Adrenal gland (tissue), 12 donors: ENCODE measurements around the gene NR1D1. TPM values are rescaled to one million over a fixed set of nuclear protein-coding genes. Genes with fewer than 3 reads are reported as not detected.

Source experiments
- DNase-seq, 7 donors: peaks; one replicate each; pipeline ENCODE4 v3.0.0-alpha.2; 2019 to 2020
- H3K27ac ChIP-seq, 5 donors: fragments of 200-600 bp; sonication (generic) in 4 of 5; 1 replicate in 3 of 5; 2 replicates in 2 of 5; pipeline versions ENCODE4 v1.5.1 to v1.8.0; 2016 to 2020; ENCODE audit warnings: mild to moderate bottlenecking in 1 of 5
- H3K27me3 ChIP-seq: fragments of 200-600 bp; 2 replicates; pipeline ENCODE4 v1.8.0; 2021
- H3K36me3 ChIP-seq, 2 donors: fragments of 200-600 bp; replicated peaks in 1 of 2; 1 replicate in 1 of 2; 2 replicates in 1 of 2; pipeline versions ENCODE4 v1.5.1 to v1.8.0; 2018 to 2022
- H3K4me1 ChIP-seq, 2 donors: fragments of 200-600 bp; replicated peaks in 1 of 2; 1 replicate in 1 of 2; 2 replicates in 1 of 2; pipeline versions ENCODE4 v1.5.1 to v1.8.0; 2018 to 2021
- H3K4me3 ChIP-seq, 4 donors: fragments of 200-600 bp; sonication (generic) in 3 of 4; one replicate each; pipeline ENCODE4 v1.5.1; 2016 to 2018
- H3K9me3 ChIP-seq, 3 donors: fragments of 200-600 bp; sonication (generic) in 1 of 3; replicated peaks in 1 of 3; 1 replicate in 2 of 3; 2 replicates in 1 of 3; pipeline versions ENCODE4 v1.5.1 to v1.8.0; 2016 to 2021
- POLR2A ChIP-seq, 2 donors: fragments of 450-650 bp; IDR thresholded peaks; one replicate each; pipeline ENCODE4 v1.6.1; 2017; ENCODE audit warnings: antibody characterized with exemption in 2 of 2, mild to moderate bottlenecking in 2 of 2, moderate library complexity in 1 of 2
- WGBS, 4 donors: extraction: QIAGEN DNeasy Blood & Tissue Kit in 2 of 4; methylation state at CpG; one replicate each; pipeline versions ENCODE4 v1.1.5 to v1.1.7; 2013 to 2017; 5-methylcytosine and 5-hydroxymethylcytosine counted together
- intact Hi-C, 2 donors: fragments of 100-400 bp; cut with DNase I; formaldehyde crosslinking; loops; one replicate each; pipeline versions ENCODE4 v1.14.1 to v1.15.0; 2022 to 2023
- polyA plus RNA-seq, 3 donors: library from polyadenylated mRNA; stranded (reverse); fragments of 200-250 nt in 2 of 3; fragments of 350-450 nt in 1 of 3; fragmentation: Illumina TruSeq in 1 of 3; extraction: RNeasy Lipid Tissue Mini Kit (QIAGEN cat#74804) in 1 of 3; gene quantifications; one replicate each; pipeline ENCODE4 v1.2.3, GENCODE V29; 2013 to 2014
- total RNA-seq, 9 donors: library from RNA; depleted of rRNA in 4 of 9; stranded (reverse); fragments of >200 nt in 4 of 9; fragments of 120-200 nt in 1 of 9; fragmentation: NEBNext Ultra II Directional in 1 of 9; extraction: Animal tissue kit (Norgen Biotek cat#: 25700) in 1 of 9; gene quantifications; one replicate each; pipeline versions ENCODE4 v1.1.0 to v1.2.4, GENCODE V29; 2013 to 2023
- TF ChIP-seq, protein P1 (sequence below), 6 experiments: fragments of 450-650 bp in 4 of 6; fragments of 200-600 bp in 2 of 6; sonication (generic) in 1 of 6; IDR thresholded peaks; 1 replicate in 5 of 6; 2 replicates in 1 of 6; pipeline versions ENCODE4 v1.5.1 to v1.8.0; 2016 to 2021; ENCODE audit warnings: antibody characterized with exemption in 6 of 6, mild to moderate bottlenecking in 2 of 6, moderate library complexity in 1 of 6
- donor health status: healthy with polysubstance abuse.
- donor health status: Bipolar disorder and iron deficiency.
- donor health status: DM: yes; HTN: yes; CAD: no.
- donor health status: DM: no; HTN: no; CAD: no.
- donor health status: DM: no; HTN: no; CAD: no.
- donor health status: DM: yes; HTN: yes; CAD: no.

NR1D1 gene
- total and polyA plus RNA-seq, 12 donors: 3.4 to 69.1 (median 35.5) TPM

DNA sequence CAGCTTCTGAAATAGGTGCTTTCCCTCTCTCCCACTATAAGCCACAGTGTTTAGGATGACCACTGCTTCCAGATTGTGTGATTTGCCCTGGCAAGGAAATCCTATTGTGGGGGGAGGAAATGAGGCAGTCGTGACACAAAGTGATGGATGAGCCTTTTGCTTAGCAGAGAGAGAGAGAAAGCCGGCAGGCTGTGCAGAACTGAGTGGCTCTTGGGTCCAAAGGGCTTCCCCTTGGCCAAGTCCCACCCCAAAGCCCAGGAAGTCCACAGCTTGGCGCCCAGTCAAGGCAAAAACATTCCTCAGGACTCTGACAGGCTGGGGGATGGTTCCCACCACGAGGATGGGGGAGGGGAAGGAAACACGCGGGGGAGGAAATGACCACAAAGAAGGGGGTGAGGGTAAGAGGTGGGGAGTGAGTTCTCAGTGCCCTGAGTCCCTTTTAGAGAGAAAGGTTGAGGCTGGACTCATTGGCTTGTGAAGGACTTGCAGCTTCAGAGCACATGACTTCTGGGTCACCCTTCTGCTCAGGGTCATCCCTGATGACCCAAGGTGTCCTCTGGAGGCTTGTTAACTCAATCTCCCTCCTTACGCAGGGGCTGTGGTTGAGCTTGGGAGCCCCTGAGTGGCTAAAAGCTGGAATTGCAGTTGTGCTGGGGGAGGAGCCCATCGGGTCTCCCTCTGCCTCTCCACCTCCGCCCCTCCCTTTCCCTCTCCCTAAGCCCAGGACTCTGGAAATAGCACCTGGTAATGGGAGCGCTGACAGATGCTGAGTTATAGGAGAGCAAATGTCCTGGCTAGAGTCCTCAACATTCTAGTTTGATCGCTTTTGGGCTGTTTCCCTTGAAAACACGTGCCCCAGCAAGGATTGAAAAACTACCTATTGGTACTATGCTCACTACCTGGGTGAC, 11.1 kb upstream of the NR1D1 start:
- H3K4me1 ChIP-seq: peaks cover 61 to 74% of the 10 kb centered on the region in 2 donors
- DNase-seq: peak; percentile 93 to 98 (median 96)
- H3K9me3 ChIP-seq: no peaks in the 10 kb centered on the region
- H3K27ac ChIP-seq: peak overlapping the region; percentile 34 to 96 (median 94)
- intact Hi-C loops: no loop called here
- TF ChIP-seq, protein P1, sequence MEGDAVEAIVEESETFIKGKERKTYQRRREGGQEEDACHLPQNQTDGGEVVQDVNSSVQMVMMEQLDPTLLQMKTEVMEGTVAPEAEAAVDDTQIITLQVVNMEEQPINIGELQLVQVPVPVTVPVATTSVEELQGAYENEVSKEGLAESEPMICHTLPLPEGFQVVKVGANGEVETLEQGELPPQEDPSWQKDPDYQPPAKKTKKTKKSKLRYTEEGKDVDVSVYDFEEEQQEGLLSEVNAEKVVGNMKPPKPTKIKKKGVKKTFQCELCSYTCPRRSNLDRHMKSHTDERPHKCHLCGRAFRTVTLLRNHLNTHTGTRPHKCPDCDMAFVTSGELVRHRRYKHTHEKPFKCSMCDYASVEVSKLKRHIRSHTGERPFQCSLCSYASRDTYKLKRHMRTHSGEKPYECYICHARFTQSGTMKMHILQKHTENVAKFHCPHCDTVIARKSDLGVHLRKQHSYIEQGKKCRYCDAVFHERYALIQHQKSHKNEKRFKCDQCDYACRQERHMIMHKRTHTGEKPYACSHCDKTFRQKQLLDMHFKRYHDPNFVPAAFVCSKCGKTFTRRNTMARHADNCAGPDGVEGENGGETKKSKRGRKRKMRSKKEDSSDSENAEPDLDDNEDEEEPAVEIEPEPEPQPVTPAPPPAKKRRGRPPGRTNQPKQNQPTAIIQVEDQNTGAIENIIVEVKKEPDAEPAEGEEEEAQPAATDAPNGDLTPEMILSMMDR (IDR thresholded peaks at IDR 0.05): peak; percentile 69 to 96 (median 92)
- peak in 1 of 2 donors; percentile 94 for TF ChIP-seq POLR2A (IDR thresholded peaks at IDR 0.05)
- 0 to 2% (median 1%) methylated on average over 11 to 12 of the region's 12 CpGs for WGBS, 4 donors
- H3K27me3 ChIP-seq: no peaks in the 10 kb centered on the region
- H3K4me3 ChIP-seq: peak overlapping the region in 1 of 4 donors; percentile 10
- H3K36me3 ChIP-seq: no peaks in the 10 kb centered on the region

DNA sequence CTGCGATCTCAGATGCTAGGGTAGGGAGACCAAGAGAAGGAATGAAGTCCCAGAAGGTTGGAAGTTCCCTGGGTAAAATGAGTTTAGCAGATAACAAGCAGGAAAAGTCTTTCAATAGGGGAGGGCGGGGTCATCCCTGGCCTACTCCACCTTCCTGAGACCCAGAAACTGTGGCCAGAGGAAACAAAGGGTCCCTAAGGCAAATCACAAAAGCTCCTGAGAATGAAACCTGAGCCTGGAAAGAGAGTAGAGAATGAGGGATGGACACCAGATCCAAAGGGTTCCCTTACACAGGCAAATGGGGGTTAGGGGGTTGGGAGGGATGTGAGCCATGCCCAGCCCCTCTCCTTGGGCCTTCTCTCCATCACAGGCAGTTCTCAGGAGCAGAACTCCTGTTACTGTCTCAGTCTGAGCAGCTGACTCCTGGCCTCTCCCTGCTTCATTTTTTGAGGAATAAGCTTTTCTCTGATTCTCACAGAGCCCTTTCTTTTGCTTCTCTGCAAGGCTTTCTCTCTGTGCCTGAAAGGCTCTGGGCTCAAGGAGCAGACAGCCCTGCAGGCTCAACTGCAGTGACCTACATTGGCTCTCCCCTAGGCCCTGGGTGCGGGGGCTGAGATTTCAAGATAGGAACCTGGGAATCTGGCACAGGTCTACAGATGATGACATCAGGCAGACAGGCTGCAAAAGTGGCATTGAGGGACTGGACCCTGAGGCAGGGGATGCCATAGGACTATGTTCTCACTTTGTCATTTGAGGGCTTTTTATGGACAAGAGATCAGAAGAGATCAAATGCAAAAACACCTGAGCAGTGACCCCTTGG, 9.8 kb upstream of the NR1D1 start:
- Histone ChIP-seq H3K9me3 (no peaks in the 10 kb centered on the region), H3K4me3 (no peak overlapping the region), H3K27me3 (no peaks in the 10 kb centered on the region), H3K27ac (peak overlapping the region; percentile 34 to 96 (median 94)), H3K4me1 (peaks cover 65 to 78% of the 10 kb centered on the region in 2 donors), H3K36me3 (no peaks in the 10 kb centered on the region)
- TF ChIP-seq, protein P1 (IDR thresholded peaks at IDR 0.05): no peak
- TF ChIP-seq POLR2A (IDR thresholded peaks at IDR 0.05): peak in 1 of 2 donors; percentile 52
- DNase-seq: peak; percentile 59 to 83 (median 77)
- 43 to 58% (median 53%) methylated on average over 3 of the region's 3 CpGs for whole genome bisulfite sequencing, 4 donors
- intact Hi-C loops: no loop called here

DNA sequence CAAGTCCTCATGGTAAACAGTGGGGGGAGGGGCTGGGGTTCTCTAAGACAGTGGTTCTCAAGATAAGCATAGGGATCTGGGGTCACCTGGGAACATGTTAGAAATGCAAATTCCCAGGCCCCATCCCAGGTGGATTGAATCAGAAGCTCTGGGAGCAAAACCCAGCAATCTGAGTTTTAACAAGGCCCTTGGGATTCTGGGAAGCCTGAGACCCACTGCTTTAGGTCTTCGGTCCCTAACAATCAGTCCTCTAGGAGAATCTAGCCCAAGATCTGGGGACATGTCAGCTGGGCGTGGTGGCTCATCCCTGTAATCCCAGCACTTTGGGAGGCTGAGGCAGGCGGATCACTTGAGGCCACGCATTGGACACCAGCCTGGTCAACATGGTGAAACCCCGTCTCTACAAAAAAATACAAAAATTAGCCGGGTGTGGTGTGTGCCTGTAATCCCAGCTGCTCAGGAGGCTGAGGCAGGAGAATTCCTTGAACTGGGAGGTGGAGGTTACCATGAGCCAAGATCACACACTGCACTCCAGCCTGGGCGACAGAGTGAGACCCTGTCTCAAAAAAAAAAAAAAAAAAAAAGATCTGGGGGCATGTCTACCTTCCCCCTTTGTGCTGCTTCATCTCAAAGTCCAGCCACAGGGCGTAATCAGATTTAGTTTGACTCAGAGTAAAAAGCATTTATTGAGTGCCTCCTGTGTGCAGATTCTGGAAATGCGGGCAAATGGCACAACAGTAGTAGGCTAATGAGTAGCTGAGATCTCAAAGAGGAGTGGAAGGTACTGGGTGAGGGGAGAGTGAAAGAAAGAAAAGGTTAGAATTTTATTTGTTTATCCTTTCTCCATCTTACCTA, 8.8 kb upstream of the NR1D1 start:
- H3K4me1 ChIP-seq: peaks cover 65 to 78% of the 10 kb centered on the region in 2 donors
- no peak overlapping the region for H3K4me3 ChIP-seq
- peak overlapping the region; percentile 75 to 96 (median 94) for H3K27ac ChIP-seq
- intact Hi-C loops: no loop called here
- no peaks in the 10 kb centered on the region for H3K9me3 ChIP-seq
- 85 to 94% (median 88%) methylated on average over 5 to 9 of the region's 9 CpGs for WGBS, 4 donors
- no peaks in the 10 kb centered on the region for H3K36me3 ChIP-seq
- TF ChIP-seq POLR2A (IDR thresholded peaks at IDR 0.05): no peak
- TF ChIP-seq, protein P1 (IDR thresholded peaks at IDR 0.05): peak in 1 of 6 experiments; percentile 10
- peak in 4 of 7 donors; percentile 18 to 55 (median 35) for DNase-seq
- no peaks in the 10 kb centered on the region for H3K27me3 ChIP-seq
